Liver (tissue), 9 donors: ENCODE measurements around the gene TBK1. TPM values are rescaled to one million over a fixed set of nuclear protein-coding genes. Genes with fewer than 3 reads are reported as not detected.

Experiments used
- DNase-seq: peaks from one replicate; pipeline ENCODE4 v3.0.0-alpha.2; 2017; ENCODE audit warnings: low spot score
- H3K27ac ChIP-seq, 2 donors: one replicate each; pipeline ENCODE4 v1.7.0; 2013; ENCODE audit warnings: inconsistent platforms in 2 of 2, low read length in 2 of 2, control low read depth in 1 of 2, low read depth in 1 of 2, mild to moderate bottlenecking in 1 of 2
- H3K27me3 ChIP-seq, 4 donors: one replicate each; pipeline versions ENCODE4 v1.6.1 to v1.7.0; 2013; ENCODE audit warnings: low read length in 3 of 4, inconsistent platforms in 1 of 4, mild to moderate bottlenecking in 1 of 4, moderate library complexity in 1 of 4; ENCODE audit not compliant: control insufficient read depth in 4 of 4, insufficient read depth in 4 of 4
- H3K36me3 ChIP-seq, 4 donors: one replicate each; pipeline versions ENCODE4 v1.6.1 to v1.7.0; 2013; ENCODE audit warnings: low read length in 3 of 4, mild to moderate bottlenecking in 3 of 4, low read depth in 1 of 4, moderate library complexity in 1 of 4; ENCODE audit not compliant: control insufficient read depth in 4 of 4, insufficient read depth in 3 of 4
- H3K4me1 ChIP-seq, 4 donors: one replicate each; pipeline versions ENCODE4 v1.6.1 to v1.7.0; 2013; ENCODE audit warnings: low read length in 3 of 4, mild to moderate bottlenecking in 3 of 4, moderate library complexity in 1 of 4; ENCODE audit not compliant: control insufficient read depth in 4 of 4, insufficient read depth in 4 of 4
- H3K4me3 ChIP-seq, 3 donors: one replicate each; pipeline versions ENCODE4 v1.6.1 to v1.7.0; 2013; ENCODE audit warnings: low read length in 3 of 3, control low read depth in 1 of 3, low read depth in 1 of 3, mild to moderate bottlenecking in 1 of 3
- H3K9ac ChIP-seq, 2 donors: one replicate each; pipeline ENCODE4 v1.7.0; 2013; ENCODE audit warnings: low read length in 2 of 2, mild to moderate bottlenecking in 2 of 2, moderate library complexity in 2 of 2, control low read depth in 1 of 2, low read depth in 1 of 2
- H3K9me3 ChIP-seq, 4 donors: one replicate each; pipeline versions ENCODE4 v1.6.1 to v1.7.0; 2013; ENCODE audit warnings: low read length in 3 of 4; ENCODE audit not compliant: control insufficient read depth in 4 of 4
- ATF3 ChIP-seq: IDR thresholded peaks from 2 replicates; pipeline ENCODE4 v1.6.1; 2016; ENCODE audit warnings: antibody characterized with exemption
- CTCF ChIP-seq: fragments of 150-350 bp; IDR thresholded peaks from 2 replicates; pipeline ENCODE4 v1.5.1; 2017; ENCODE audit warnings: improper control_type of control experiment, low read depth, low read length; ENCODE audit not compliant: missing input control
- EGR1 ChIP-seq, 2 donors: IDR thresholded peaks; 2 replicates each; pipeline ENCODE4 v1.6.1; 2016 to 2018; ENCODE audit warnings: antibody characterized with exemption in 2 of 2, low read depth in 2 of 2
- FOXA1 ChIP-seq: IDR thresholded peaks from 2 replicates; pipeline ENCODE4 v1.6.1; 2016; ENCODE audit warnings: antibody characterized with exemption
- FOXA2 ChIP-seq: IDR thresholded peaks from 2 replicates; pipeline ENCODE4 v1.6.1; 2016; ENCODE audit warnings: antibody characterized with exemption
- GABPA ChIP-seq, 2 donors: IDR thresholded peaks in 1 of 2; conservative IDR thresholded peaks in 1 of 2; 2 replicates each; pipeline ENCODE4 v1.6.1; 2016; ENCODE audit warnings: antibody characterized with exemption in 2 of 2, mild to moderate bottlenecking in 1 of 2, moderate library complexity in 1 of 2
- HNF4A ChIP-seq, 2 donors: conservative IDR thresholded peaks; 2 replicates each; pipeline ENCODE4 v1.6.1; 2016; ENCODE audit warnings: antibody characterized with exemption in 2 of 2, mild to moderate bottlenecking in 2 of 2
- HNF4G ChIP-seq: IDR thresholded peaks from 2 replicates; pipeline ENCODE4 v1.6.1; 2016; ENCODE audit warnings: antibody characterized with exemption
- JUND ChIP-seq, 2 donors: IDR thresholded peaks; 2 replicates each; pipeline ENCODE4 v1.6.1; 2016; ENCODE audit warnings: antibody characterized with exemption in 2 of 2
- NR2F2 ChIP-seq: IDR thresholded peaks from 2 replicates; pipeline ENCODE4 v1.6.1; 2016; ENCODE audit warnings: antibody characterized with exemption
- RAD21 ChIP-seq, 2 donors: IDR thresholded peaks; 2 replicates each; pipeline ENCODE4 v1.6.1; 2016; ENCODE audit warnings: antibody characterized with exemption in 2 of 2, mild to moderate bottlenecking in 2 of 2
- RXRA ChIP-seq, 2 donors: IDR thresholded peaks; 2 replicates each; pipeline ENCODE4 v1.6.1; 2017 to 2018; ENCODE audit warnings: antibody characterized with exemption in 2 of 2, mild to moderate bottlenecking in 1 of 2
- SP1 ChIP-seq: IDR thresholded peaks from 2 replicates; pipeline ENCODE4 v1.6.1; 2018; ENCODE audit warnings: antibody characterized with exemption, mild to moderate bottlenecking
- TAF1 ChIP-seq: conservative IDR thresholded peaks from 2 replicates; pipeline ENCODE4 v1.6.1; 2016; ENCODE audit warnings: antibody characterized with exemption, mild to moderate bottlenecking
- YY1 ChIP-seq: IDR thresholded peaks from 2 replicates; pipeline ENCODE4 v1.6.1; 2016; ENCODE audit warnings: antibody characterized with exemption, mild to moderate bottlenecking
- WGBS: extraction: QIAGEN DNeasy Blood & Tissue Kit; methylation state at CpG from one replicate; pipeline ENCODE4 v1.1.7; 2013; 5-methylcytosine and 5-hydroxymethylcytosine counted together
- polyA plus RNA-seq, 2 donors: library from polyadenylated mRNA; stranded (reverse) in 1 of 2; unstranded in 1 of 2; fragments of 200-250 nt in 1 of 2; fragments of >200 nt in 1 of 2; fragmentation: Nextera tagmentation in 1 of 2; extraction: Ambion mirVana in 1 of 2; gene quantifications; one replicate each; pipeline versions ENCODE4 v1.2.1 to v1.2.3, GENCODE V29; 2013 to 2015
- total RNA-seq, 2 donors: library from RNA; depleted of rRNA; stranded (reverse); fragments of >200 nt; gene quantifications; one replicate each; pipeline ENCODE4 v1.2.3, GENCODE V29; 2014
- TF ChIP-seq, protein P1 (sequence below): IDR thresholded peaks from 2 replicates; pipeline ENCODE4 v1.6.1; 2016; ENCODE audit warnings: antibody characterized with exemption
- TF ChIP-seq, protein P2 (sequence below): IDR thresholded peaks from 2 replicates; pipeline ENCODE4 v1.6.1; 2016; ENCODE audit warnings: antibody characterized with exemption, mild to moderate bottlenecking
- TF ChIP-seq, protein P3 (sequence below): IDR thresholded peaks from 2 replicates; pipeline ENCODE4 v1.6.1; 2016; ENCODE audit warnings: antibody characterized with exemption
- donor health status: healthy.
- donor health status: healthy.
- donor health status: healthy.
- donor health status: healthy.
- donor health status: healthy.

The TBK1 gene
- total and polyA plus RNA-seq, 4 donors: 7.6 to 20.7 (median 13.9) TPM

GRCh38 chr12:64478661-64479060 lies 26.7 kb downstream of the TBK1 start:
- H3K9ac ChIP-seq: no peak overlapping the region
- peaks cover 5 to 41% (median 30%) of the 10 kb centered on the region in 4 donors for H3K36me3 ChIP-seq
- peaks cover 0 to 3% (median 1%) of the 10 kb centered on the region in 4 donors for H3K9me3 ChIP-seq
- no peaks in the 10 kb centered on the region for H3K27me3 ChIP-seq
- no peaks in the 10 kb centered on the region for H3K4me1 ChIP-seq
- no peak for TF ChIP-seq RAD21 (IDR thresholded peaks at IDR 0.05)
- no peak for TF ChIP-seq NR2F2
- TF ChIP-seq, protein P1, sequence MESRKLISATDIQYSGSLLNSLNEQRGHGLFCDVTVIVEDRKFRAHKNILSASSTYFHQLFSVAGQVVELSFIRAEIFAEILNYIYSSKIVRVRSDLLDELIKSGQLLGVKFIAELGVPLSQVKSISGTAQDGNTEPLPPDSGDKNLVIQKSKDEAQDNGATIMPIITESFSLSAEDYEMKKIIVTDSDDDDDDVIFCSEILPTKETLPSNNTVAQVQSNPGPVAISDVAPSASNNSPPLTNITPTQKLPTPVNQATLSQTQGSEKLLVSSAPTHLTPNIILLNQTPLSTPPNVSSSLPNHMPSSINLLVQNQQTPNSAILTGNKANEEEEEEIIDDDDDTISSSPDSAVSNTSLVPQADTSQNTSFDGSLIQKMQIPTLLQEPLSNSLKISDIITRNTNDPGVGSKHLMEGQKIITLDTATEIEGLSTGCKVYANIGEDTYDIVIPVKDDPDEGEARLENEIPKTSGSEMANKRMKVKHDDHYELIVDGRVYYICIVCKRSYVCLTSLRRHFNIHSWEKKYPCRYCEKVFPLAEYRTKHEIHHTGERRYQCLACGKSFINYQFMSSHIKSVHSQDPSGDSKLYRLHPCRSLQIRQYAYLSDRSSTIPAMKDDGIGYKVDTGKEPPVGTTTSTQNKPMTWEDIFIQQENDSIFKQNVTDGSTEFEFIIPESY: no peak
- no peak for TF ChIP-seq CTCF
- TF ChIP-seq TAF1: no peak
- TF ChIP-seq YY1: no peak
- TF ChIP-seq SP1: no peak
- TF ChIP-seq ATF3: no peak
- TF ChIP-seq FOXA2: no peak
- DNase-seq: no peak
- no peak overlapping the region for H3K27ac ChIP-seq
- no peak overlapping the region for H3K4me3 ChIP-seq

DNA sequence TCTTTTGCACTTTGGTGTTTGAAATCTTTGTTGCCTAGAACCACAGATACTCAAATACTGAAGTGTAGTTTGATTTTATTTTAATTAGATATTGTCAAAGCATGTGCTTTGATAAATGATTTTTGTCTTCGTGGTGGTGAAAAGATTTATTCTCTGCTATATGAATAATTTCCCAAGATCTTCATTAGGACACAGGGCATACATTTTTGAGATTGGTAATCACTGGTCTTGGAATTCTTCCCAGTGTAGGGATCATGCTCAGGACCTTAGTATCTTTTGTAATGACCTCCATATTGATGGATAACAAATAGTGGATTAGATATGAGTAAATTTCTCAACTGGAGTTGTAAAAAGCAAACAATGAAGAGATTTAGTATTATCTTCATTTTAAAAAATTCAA lies 28.2 kb downstream of the TBK1 start:
- no peak for DNase-seq
- Histone ChIP-seq H3K27me3 (no peaks in the 10 kb centered on the region), H3K9ac (no peak overlapping the region), H3K9me3 (peaks cover 0 to 3% (median 1%) of the 10 kb centered on the region in 4 donors), H3K4me3 (no peak overlapping the region), H3K4me1 (no peaks in the 10 kb centered on the region), H3K36me3 (peaks cover 2 to 36% (median 22%) of the 10 kb centered on the region in 4 donors), H3K27ac (no peak overlapping the region)
- 88% methylated on average over 1 of the region's 1 CpG for WGBS
- TF ChIP-seq JUND (IDR thresholded peaks at IDR 0.05) (no peak), NR2F2 (no peak), HNF4A (conservative IDR thresholded peaks at IDR 0.05) (no peak), SP1 (no peak), FOXA1 (no peak), RXRA (IDR thresholded peaks at IDR 0.05) (no peak), EGR1 (IDR thresholded peaks at IDR 0.05; ENCODE audit: low read depth in 2 of 2) (no peak), RAD21 (IDR thresholded peaks at IDR 0.05) (no peak), FOXA2 (no peak), CTCF (no peak), TAF1 (no peak), YY1 (no peak), HNF4G (no peak), GABPA (IDR thresholded peaks at IDR 0.05 in 1 of 2, conservative IDR thresholded peaks at IDR 0.05 in 1 of 2) (no peak), ATF3 (no peak)
- TF ChIP-seq, protein P2, sequence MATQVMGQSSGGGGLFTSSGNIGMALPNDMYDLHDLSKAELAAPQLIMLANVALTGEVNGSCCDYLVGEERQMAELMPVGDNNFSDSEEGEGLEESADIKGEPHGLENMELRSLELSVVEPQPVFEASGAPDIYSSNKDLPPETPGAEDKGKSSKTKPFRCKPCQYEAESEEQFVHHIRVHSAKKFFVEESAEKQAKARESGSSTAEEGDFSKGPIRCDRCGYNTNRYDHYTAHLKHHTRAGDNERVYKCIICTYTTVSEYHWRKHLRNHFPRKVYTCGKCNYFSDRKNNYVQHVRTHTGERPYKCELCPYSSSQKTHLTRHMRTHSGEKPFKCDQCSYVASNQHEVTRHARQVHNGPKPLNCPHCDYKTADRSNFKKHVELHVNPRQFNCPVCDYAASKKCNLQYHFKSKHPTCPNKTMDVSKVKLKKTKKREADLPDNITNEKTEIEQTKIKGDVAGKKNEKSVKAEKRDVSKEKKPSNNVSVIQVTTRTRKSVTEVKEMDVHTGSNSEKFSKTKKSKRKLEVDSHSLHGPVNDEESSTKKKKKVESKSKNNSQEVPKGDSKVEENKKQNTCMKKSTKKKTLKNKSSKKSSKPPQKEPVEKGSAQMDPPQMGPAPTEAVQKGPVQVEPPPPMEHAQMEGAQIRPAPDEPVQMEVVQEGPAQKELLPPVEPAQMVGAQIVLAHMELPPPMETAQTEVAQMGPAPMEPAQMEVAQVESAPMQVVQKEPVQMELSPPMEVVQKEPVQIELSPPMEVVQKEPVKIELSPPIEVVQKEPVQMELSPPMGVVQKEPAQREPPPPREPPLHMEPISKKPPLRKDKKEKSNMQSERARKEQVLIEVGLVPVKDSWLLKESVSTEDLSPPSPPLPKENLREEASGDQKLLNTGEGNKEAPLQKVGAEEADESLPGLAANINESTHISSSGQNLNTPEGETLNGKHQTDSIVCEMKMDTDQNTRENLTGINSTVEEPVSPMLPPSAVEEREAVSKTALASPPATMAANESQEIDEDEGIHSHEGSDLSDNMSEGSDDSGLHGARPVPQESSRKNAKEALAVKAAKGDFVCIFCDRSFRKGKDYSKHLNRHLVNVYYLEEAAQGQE: no peak
- TF ChIP-seq, protein P3, sequence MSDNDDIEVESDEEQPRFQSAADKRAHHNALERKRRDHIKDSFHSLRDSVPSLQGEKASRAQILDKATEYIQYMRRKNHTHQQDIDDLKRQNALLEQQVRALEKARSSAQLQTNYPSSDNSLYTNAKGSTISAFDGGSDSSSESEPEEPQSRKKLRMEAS: no peak
- TF ChIP-seq, protein P1: no peak
